ENCODE data around the gene KRR1.
"Not testable (repeated sequence)": the region's sequence is repeated elsewhere in the genome, so short reads cannot be mapped to it uniquely, and the experiment has no call there.

DNA sequence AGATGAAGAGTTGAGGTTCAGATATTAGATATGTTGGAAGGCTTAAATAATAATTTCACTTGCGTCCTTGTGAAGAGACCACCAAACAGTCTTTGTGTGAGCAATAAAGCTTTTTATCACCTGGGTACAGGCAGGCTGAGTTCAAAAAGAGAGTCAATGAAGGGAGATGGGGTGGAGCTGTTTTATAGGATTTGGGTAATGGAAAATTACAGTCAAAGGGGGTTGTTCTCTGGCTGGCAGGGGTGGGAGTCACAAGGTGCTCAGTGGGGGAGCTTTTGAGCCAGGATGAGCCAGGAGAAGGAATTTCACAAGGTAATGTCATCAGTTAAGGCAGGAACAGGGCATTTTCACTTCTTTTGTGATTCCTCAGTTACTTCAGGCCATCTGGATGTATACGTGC, 27.0 kb downstream of the KRR1 start:
- TF ChIP-seq, protein P1, sequence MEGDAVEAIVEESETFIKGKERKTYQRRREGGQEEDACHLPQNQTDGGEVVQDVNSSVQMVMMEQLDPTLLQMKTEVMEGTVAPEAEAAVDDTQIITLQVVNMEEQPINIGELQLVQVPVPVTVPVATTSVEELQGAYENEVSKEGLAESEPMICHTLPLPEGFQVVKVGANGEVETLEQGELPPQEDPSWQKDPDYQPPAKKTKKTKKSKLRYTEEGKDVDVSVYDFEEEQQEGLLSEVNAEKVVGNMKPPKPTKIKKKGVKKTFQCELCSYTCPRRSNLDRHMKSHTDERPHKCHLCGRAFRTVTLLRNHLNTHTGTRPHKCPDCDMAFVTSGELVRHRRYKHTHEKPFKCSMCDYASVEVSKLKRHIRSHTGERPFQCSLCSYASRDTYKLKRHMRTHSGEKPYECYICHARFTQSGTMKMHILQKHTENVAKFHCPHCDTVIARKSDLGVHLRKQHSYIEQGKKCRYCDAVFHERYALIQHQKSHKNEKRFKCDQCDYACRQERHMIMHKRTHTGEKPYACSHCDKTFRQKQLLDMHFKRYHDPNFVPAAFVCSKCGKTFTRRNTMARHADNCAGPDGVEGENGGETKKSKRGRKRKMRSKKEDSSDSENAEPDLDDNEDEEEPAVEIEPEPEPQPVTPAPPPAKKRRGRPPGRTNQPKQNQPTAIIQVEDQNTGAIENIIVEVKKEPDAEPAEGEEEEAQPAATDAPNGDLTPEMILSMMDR (conservative IDR thresholded peaks at IDR 0.05 in 1 of 2, IDR thresholded peaks at IDR 0.05 in 1 of 2; ENCODE audit: extremely low read depth in 1 of 2, insufficient read depth in 1 of 2, low read depth in 1 of 2, low read length in 2 of 2), result not testable (repeated sequence)
- TF ChIP-seq EZH2 (IDR thresholded peaks at IDR 0.05; ENCODE audit: borderline replicate concordance, low read length), result not testable (repeated sequence)

Measured in mammary epithelial cell (primary cell).